Measurements from ENCODE around the gene MACROD2. TPM values are rescaled to one million over a fixed set of nuclear protein-coding genes. Genes with fewer than 3 reads are reported as not detected.

Gene MACROD2
- polyA plus RNA-seq, 1 donor from 2014 or later: 23.2 TPM

DNA sequence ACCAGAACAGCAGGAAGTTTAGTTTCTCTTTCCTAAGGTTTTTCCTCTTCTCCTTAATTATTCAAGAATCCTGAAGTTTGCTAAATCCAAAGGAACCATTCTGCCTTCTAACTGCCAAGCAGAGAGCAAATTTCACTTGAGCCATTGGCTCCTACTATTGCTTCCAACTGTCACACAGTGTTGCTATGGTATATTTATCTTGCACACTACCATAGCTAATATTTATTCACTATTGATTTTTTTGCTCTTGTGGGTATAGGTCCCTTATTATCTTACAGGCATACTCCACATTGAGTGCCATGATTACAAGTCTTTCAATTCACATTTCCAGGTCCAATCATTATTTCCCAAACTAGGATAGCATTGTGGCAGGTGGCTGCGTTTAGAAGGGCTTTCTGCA, 608.8 kb downstream of the MACROD2 start:
- H2AFZ ChIP-seq (ENCODE audit: low read depth, low read length): no peak overlapping the region
- no peak overlapping the region for H3K27ac ChIP-seq (ENCODE audit: low read length)
- H3F3A ChIP-seq (ENCODE audit: insufficient read depth, low read length, poor library complexity, severe bottlenecking): no peaks in the 10 kb centered on the region
- H3K4me3 ChIP-seq (ENCODE audit: low read length): no peak overlapping the region
- no peaks in the 10 kb centered on the region for H3K9me3 ChIP-seq (ENCODE audit: low read length)
- no peaks in the 10 kb centered on the region for H3K9me2 ChIP-seq (ENCODE audit: insufficient read depth, low read length)
- H3K79me2 ChIP-seq (replicated peaks; ENCODE audit: insufficient read depth, low read length): no peaks in the 10 kb centered on the region
- TF ChIP-seq RAD21 (conservative IDR thresholded peaks at IDR 0.05) (no peak), EZH2 (IDR thresholded peaks at IDR 0.05; ENCODE audit: borderline replicate concordance, insufficient read depth, low read length, poor library complexity, severe bottlenecking) (no peak), EP300 (conservative IDR thresholded peaks at IDR 0.05; ENCODE audit: poor library complexity, severe bottlenecking) (no peak), POLR2AphosphoS5 (IDR thresholded peaks at IDR 0.05) (no peak), SMC3 (conservative IDR thresholded peaks at IDR 0.05; ENCODE audit: poor library complexity) (no peak), TAF1 (IDR thresholded peaks at IDR 0.05; ENCODE audit: low read depth) (no peak), MXI1 (conservative IDR thresholded peaks at IDR 0.05; ENCODE audit: poor library complexity, severe bottlenecking) (no peak)
- TF ChIP-seq, protein P1, sequence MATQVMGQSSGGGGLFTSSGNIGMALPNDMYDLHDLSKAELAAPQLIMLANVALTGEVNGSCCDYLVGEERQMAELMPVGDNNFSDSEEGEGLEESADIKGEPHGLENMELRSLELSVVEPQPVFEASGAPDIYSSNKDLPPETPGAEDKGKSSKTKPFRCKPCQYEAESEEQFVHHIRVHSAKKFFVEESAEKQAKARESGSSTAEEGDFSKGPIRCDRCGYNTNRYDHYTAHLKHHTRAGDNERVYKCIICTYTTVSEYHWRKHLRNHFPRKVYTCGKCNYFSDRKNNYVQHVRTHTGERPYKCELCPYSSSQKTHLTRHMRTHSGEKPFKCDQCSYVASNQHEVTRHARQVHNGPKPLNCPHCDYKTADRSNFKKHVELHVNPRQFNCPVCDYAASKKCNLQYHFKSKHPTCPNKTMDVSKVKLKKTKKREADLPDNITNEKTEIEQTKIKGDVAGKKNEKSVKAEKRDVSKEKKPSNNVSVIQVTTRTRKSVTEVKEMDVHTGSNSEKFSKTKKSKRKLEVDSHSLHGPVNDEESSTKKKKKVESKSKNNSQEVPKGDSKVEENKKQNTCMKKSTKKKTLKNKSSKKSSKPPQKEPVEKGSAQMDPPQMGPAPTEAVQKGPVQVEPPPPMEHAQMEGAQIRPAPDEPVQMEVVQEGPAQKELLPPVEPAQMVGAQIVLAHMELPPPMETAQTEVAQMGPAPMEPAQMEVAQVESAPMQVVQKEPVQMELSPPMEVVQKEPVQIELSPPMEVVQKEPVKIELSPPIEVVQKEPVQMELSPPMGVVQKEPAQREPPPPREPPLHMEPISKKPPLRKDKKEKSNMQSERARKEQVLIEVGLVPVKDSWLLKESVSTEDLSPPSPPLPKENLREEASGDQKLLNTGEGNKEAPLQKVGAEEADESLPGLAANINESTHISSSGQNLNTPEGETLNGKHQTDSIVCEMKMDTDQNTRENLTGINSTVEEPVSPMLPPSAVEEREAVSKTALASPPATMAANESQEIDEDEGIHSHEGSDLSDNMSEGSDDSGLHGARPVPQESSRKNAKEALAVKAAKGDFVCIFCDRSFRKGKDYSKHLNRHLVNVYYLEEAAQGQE (IDR thresholded peaks at IDR 0.05; ENCODE audit: borderline replicate concordance): no peak
- TF ChIP-seq, protein P2, sequence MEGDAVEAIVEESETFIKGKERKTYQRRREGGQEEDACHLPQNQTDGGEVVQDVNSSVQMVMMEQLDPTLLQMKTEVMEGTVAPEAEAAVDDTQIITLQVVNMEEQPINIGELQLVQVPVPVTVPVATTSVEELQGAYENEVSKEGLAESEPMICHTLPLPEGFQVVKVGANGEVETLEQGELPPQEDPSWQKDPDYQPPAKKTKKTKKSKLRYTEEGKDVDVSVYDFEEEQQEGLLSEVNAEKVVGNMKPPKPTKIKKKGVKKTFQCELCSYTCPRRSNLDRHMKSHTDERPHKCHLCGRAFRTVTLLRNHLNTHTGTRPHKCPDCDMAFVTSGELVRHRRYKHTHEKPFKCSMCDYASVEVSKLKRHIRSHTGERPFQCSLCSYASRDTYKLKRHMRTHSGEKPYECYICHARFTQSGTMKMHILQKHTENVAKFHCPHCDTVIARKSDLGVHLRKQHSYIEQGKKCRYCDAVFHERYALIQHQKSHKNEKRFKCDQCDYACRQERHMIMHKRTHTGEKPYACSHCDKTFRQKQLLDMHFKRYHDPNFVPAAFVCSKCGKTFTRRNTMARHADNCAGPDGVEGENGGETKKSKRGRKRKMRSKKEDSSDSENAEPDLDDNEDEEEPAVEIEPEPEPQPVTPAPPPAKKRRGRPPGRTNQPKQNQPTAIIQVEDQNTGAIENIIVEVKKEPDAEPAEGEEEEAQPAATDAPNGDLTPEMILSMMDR (IDR thresholded peaks at IDR 0.05; ENCODE audit: poor library complexity, severe bottlenecking): no peak
- no peak overlapping the region for H3K4me2 ChIP-seq (ENCODE audit: low read length)
- H3K36me3 ChIP-seq (ENCODE audit: insufficient read depth, low read length): no peaks in the 10 kb centered on the region
- no peaks in the 10 kb centered on the region for H4K20me1 ChIP-seq (ENCODE audit: insufficient read depth)
- no peak overlapping the region for H3K9ac ChIP-seq (ENCODE audit: low read length)
- H3K27me3 ChIP-seq (ENCODE audit: insufficient read depth, low read depth, low read length): no peaks in the 10 kb centered on the region

DNA sequence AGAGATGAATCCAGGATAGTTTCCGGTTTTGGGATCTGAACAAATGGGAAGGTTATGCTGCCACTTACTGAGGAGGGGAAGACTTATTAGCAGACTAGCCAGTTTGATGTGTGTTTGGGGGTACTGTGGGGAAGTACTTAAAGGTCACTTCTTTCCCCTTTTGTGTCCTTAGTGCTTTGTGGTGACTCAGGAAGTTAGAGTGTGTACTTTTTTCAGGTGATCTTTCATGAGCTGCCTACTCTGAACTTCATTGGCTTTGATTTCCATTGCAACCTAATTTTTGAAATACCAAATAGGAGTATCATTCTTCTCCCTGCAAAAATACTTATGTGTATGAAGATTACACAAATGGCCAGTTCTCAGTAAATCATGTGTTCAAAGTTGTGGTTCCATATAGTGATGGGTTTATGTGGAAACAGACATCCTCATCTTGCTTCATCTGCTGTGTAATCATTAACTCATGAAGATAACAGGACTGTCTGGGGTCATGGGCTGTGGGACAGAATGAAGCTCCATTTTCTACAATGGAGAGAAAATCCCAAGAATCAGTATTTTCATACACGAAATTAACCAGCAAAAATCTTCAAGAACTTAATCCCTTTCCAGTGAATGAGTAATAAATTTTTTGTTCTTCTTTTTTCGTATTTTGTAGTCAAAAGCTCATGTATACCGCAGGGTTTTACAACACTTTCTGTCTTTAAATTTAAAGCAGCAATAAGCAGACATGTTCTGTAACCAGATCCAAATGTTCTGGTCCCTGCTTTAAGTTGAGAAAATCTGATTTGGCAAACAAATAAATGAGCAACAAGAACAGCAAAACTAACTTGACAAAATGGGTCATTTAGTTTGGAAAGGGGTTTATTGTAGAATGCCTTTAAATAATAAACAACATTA, 614.3 kb downstream of the MACROD2 start:
- Histone ChIP-seq H2AFZ (ENCODE audit: low read depth, low read length) (no peak overlapping the region), H3K79me2 (replicated peaks; ENCODE audit: insufficient read depth, low read length) (no peaks in the 10 kb centered on the region), H3K4me3 (ENCODE audit: low read length) (no peak overlapping the region)

More for the DNA sequence above, 614.3 kb downstream of the MACROD2 start:
- Histone ChIP-seq H3K9ac (ENCODE audit: low read length) (no peak overlapping the region), H3K9me3 (ENCODE audit: low read length) (no peaks in the 10 kb centered on the region), H3K36me3 (ENCODE audit: insufficient read depth, low read length) (no peaks in the 10 kb centered on the region), H3K9me2 (ENCODE audit: insufficient read depth, low read length) (no peaks in the 10 kb centered on the region), H3F3A (ENCODE audit: insufficient read depth, low read length, poor library complexity, severe bottlenecking) (no peaks in the 10 kb centered on the region), H3K4me2 (ENCODE audit: low read length) (no peak overlapping the region), H3K27ac (ENCODE audit: low read length) (no peak overlapping the region), H3K27me3 (ENCODE audit: insufficient read depth, low read depth, low read length) (no peaks in the 10 kb centered on the region), H4K20me1 (ENCODE audit: insufficient read depth) (no peaks in the 10 kb centered on the region)
- TF ChIP-seq, protein P2 (IDR thresholded peaks at IDR 0.05; ENCODE audit: poor library complexity, severe bottlenecking): no peak
- TF ChIP-seq EZH2 (IDR thresholded peaks at IDR 0.05; ENCODE audit: borderline replicate concordance, insufficient read depth, low read length, poor library complexity, severe bottlenecking) (no peak), RAD21 (conservative IDR thresholded peaks at IDR 0.05) (no peak), POLR2AphosphoS5 (IDR thresholded peaks at IDR 0.05) (no peak), EP300 (conservative IDR thresholded peaks at IDR 0.05; ENCODE audit: poor library complexity, severe bottlenecking) (no peak), MXI1 (conservative IDR thresholded peaks at IDR 0.05; ENCODE audit: poor library complexity, severe bottlenecking) (no peak), TAF1 (IDR thresholded peaks at IDR 0.05; ENCODE audit: low read depth) (no peak), SMC3 (conservative IDR thresholded peaks at IDR 0.05; ENCODE audit: poor library complexity) (no peak)
- TF ChIP-seq, protein P1 (IDR thresholded peaks at IDR 0.05; ENCODE audit: borderline replicate concordance): no peak
